ENCODE data around the gene PLSCR4.

GRCh38 chr3:146249921-146250320, 984 bp downstream of the PLSCR4 start:
- TF ChIP-seq NFIC (IDR thresholded peaks at IDR 0.05; ENCODE audit: borderline replicate concordance) = no peak
- TF ChIP-seq, protein P1, sequence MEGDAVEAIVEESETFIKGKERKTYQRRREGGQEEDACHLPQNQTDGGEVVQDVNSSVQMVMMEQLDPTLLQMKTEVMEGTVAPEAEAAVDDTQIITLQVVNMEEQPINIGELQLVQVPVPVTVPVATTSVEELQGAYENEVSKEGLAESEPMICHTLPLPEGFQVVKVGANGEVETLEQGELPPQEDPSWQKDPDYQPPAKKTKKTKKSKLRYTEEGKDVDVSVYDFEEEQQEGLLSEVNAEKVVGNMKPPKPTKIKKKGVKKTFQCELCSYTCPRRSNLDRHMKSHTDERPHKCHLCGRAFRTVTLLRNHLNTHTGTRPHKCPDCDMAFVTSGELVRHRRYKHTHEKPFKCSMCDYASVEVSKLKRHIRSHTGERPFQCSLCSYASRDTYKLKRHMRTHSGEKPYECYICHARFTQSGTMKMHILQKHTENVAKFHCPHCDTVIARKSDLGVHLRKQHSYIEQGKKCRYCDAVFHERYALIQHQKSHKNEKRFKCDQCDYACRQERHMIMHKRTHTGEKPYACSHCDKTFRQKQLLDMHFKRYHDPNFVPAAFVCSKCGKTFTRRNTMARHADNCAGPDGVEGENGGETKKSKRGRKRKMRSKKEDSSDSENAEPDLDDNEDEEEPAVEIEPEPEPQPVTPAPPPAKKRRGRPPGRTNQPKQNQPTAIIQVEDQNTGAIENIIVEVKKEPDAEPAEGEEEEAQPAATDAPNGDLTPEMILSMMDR (IDR thresholded peaks at IDR 0.05) = no peak
